ENCODE data around the gene MSX2. TPM values are rescaled to one million over a fixed set of nuclear protein-coding genes. Genes with fewer than 3 reads are reported as not detected.

MSX2 gene
- total and polyA plus RNA-seq, 2 experiments from 2014 or later: 0.17 to 0.47 TPM

- peak; percentile 41 for DNase-seq (ENCODE audit: low spot score)
Observed at GRCh38 chr5:174726916-174727793, 2.8 kb downstream of the MSX2 start.

GRCh38 chr5:174727794-174728680, 3.7 kb downstream of the MSX2 start:
- H4K20me1 ChIP-seq (replicated peaks; ENCODE audit: insufficient read depth): peaks cover 59% of the 10 kb centered on the region
- peak overlapping the region; percentile 64 for H3K4me2 ChIP-seq
- H3K79me2 ChIP-seq (replicated peaks; ENCODE audit: insufficient read depth): no peaks in the 10 kb centered on the region
- DNase-seq (ENCODE audit: low spot score) (no peak), ATAC-seq (no peak)
- peaks cover 68% of the 10 kb centered on the region for H3K4me1 ChIP-seq (ENCODE audit: insufficient read depth)
- Mint-ChIP-seq H3K4me3 (no peak overlapping the region), H3K36me3 (ENCODE audit: low read depth) (no peaks in the 10 kb centered on the region), H3K9me3 (no peaks in the 10 kb centered on the region; the same call in 2 of the 3 replicates), H3K27ac (no peak overlapping the region), H3K4me1 (peaks cover 64% of the 10 kb centered on the region), H3K27me3 (ENCODE audit: insufficient read depth, low read depth, poor library complexity) (peaks cover 98% of the 10 kb centered on the region)
- no peaks in the 10 kb centered on the region for H3K36me3 ChIP-seq (ENCODE audit: insufficient read depth)
- no peak overlapping the region for H2AFZ ChIP-seq
- peaks cover 18% of the 10 kb centered on the region for H3F3A ChIP-seq (replicated peaks; ENCODE audit: low read depth)
- peak overlapping the region; percentile 24; the same call in 1 of the 2 replicates for H3K4me3 ChIP-seq
- no peaks in the 10 kb centered on the region for H3K9me2 ChIP-seq (ENCODE audit: insufficient read depth)
- H3K27me3 ChIP-seq (ENCODE audit: insufficient read depth): peaks cover 100% of the 10 kb centered on the region
- H3K27ac ChIP-seq (ENCODE audit: low read depth): no peak overlapping the region
- no peak for TF ChIP-seq EZH2 (IDR thresholded peaks at IDR 0.05; ENCODE audit: low read depth, unreplicated experiment)
- no peak for TF ChIP-seq CTCF (conservative IDR thresholded peaks at IDR 0.05; ENCODE audit: low read depth in 2 of 2)
- TF ChIP-seq ETS1 (IDR thresholded peaks at IDR 0.05): no peak
- no peak for TF ChIP-seq ZNF462 (CRISPR knock-in tag; IDR thresholded peaks at IDR 0.05)
- TF ChIP-seq ZNF331 (CRISPR knock-in tag; IDR thresholded peaks at IDR 0.05; ENCODE audit: low read depth): no peak
- TF ChIP-seq CREB1 (CRISPR knock-in tag; IDR thresholded peaks at IDR 0.05; ENCODE audit: low read depth): no peak
- no peak for TF ChIP-seq STAT1 (IDR thresholded peaks at IDR 0.05; ENCODE audit: unreplicated experiment)
- no peak for TF ChIP-seq ZNF114 (CRISPR knock-in tag; IDR thresholded peaks at IDR 0.05)

More at GRCh38 chr5:174726916-174727793, 2.8 kb downstream of the MSX2 start:
- H3K27me3 ChIP-seq (ENCODE audit: insufficient read depth): peaks cover 100% of the 10 kb centered on the region
- no peaks in the 10 kb centered on the region for H3K36me3 ChIP-seq (ENCODE audit: insufficient read depth)
- Mint-ChIP-seq H3K4me3 (no peak overlapping the region), H3K4me1 (peaks cover 59% of the 10 kb centered on the region), H3K27me3 (ENCODE audit: insufficient read depth, low read depth, poor library complexity) (peaks cover 98% of the 10 kb centered on the region), H3K9me3 (no peaks in the 10 kb centered on the region; the same call in 2 of the 3 replicates), H3K36me3 (ENCODE audit: low read depth) (no peaks in the 10 kb centered on the region), H3K27ac (no peak overlapping the region)
- no peak overlapping the region for H2AFZ ChIP-seq
- no peak overlapping the region for H3K27ac ChIP-seq (ENCODE audit: low read depth)
- ATAC-seq: no peak
- peaks cover 60% of the 10 kb centered on the region for H4K20me1 ChIP-seq (replicated peaks; ENCODE audit: insufficient read depth)
- peak; percentile 79 for TF ChIP-seq EZH2 (IDR thresholded peaks at IDR 0.05; ENCODE audit: low read depth, unreplicated experiment)
- TF ChIP-seq NANOG (IDR thresholded peaks at IDR 0.05; ENCODE audit: borderline replicate concordance): no peak
- H3K4me2 ChIP-seq: peak overlapping the region; percentile 64
- H3K79me2 ChIP-seq (replicated peaks; ENCODE audit: insufficient read depth): no peaks in the 10 kb centered on the region
- peak overlapping the region; percentile 24; the same call in 1 of the 2 replicates for H3K4me3 ChIP-seq
- H3K9me2 ChIP-seq (ENCODE audit: insufficient read depth): no peaks in the 10 kb centered on the region
- H3K4me1 ChIP-seq (ENCODE audit: insufficient read depth): peaks cover 62% of the 10 kb centered on the region
- peaks cover 20% of the 10 kb centered on the region for H3F3A ChIP-seq (replicated peaks; ENCODE audit: low read depth)
